H9 (cell line): ENCODE results near the gene ANKMY2. TPM values are rescaled to one million over a fixed set of nuclear protein-coding genes. Genes with fewer than 3 reads are reported as not detected.

Experiments
- DNase-seq: peaks from one replicate; pipeline ENCODE4 v3.0.0-alpha.2; 2017
- H2AFZ ChIP-seq: one replicate; pipeline ENCODE4 v1.6.1; 2013; ENCODE audit warnings: mild to moderate bottlenecking, low read length, control low read depth, moderate library complexity
- H2AK5ac ChIP-seq: 2 replicates; pipeline ENCODE4 v1.6.1; 2013; ENCODE audit warnings: low read length, control low read depth, mixed read lengths; ENCODE audit not compliant: insufficient read length
- H2BK120ac ChIP-seq: one replicate; pipeline ENCODE4 v1.6.1; 2013; ENCODE audit warnings: low read depth, mild to moderate bottlenecking, low read length, control low read depth, inconsistent platforms; ENCODE audit not compliant: poor library complexity, severe bottlenecking
- H2BK12ac ChIP-seq: 2 replicates; pipeline ENCODE4 v1.6.1; 2013; ENCODE audit warnings: low read length, control low read depth, mixed read lengths, low read depth; ENCODE audit not compliant: insufficient read length
- H2BK15ac ChIP-seq: 2 replicates; pipeline ENCODE4 v1.6.1; 2013; ENCODE audit warnings: low read depth, low read length, control low read depth
- H2BK20ac ChIP-seq: one replicate; pipeline ENCODE4 v1.6.1; 2013; ENCODE audit warnings: low read depth, mild to moderate bottlenecking, low read length, control low read depth, inconsistent platforms; ENCODE audit not compliant: poor library complexity, severe bottlenecking
- H2BK5ac ChIP-seq: 2 replicates; pipeline ENCODE4 v1.6.1; 2013; ENCODE audit warnings: low read length, control low read depth, mixed read lengths; ENCODE audit not compliant: insufficient read length
- H3K14ac ChIP-seq: 2 replicates; pipeline ENCODE4 v1.6.1; 2013; ENCODE audit warnings: low read length, control low read depth; ENCODE audit not compliant: insufficient read depth
- H3K18ac ChIP-seq: 2 replicates; pipeline ENCODE4 v1.6.1; 2013; ENCODE audit warnings: low read depth, mild to moderate bottlenecking, mixed read lengths, low read length, control low read depth; ENCODE audit not compliant: insufficient read length
- H3K23ac ChIP-seq: 2 replicates; pipeline ENCODE4 v1.6.1; 2013; ENCODE audit warnings: low read length, control low read depth, mixed read lengths, low read depth; ENCODE audit not compliant: insufficient read length
- H3K23me2 ChIP-seq: 2 replicates; pipeline ENCODE4 v1.6.1; 2013; ENCODE audit warnings: low read depth, mild to moderate bottlenecking, mixed read lengths, low read length, control low read depth; ENCODE audit not compliant: insufficient read length, poor library complexity, severe bottlenecking
- H3K27ac ChIP-seq: 2 replicates; pipeline ENCODE4 v1.5.1; 2013; ENCODE audit warnings: low read length, control low read depth, mixed read lengths, low read depth; ENCODE audit not compliant: insufficient read length
- H3K27me3 ChIP-seq: 2 replicates; pipeline ENCODE4 v1.6.1; 2013; ENCODE audit warnings: low read length, control low read depth, inconsistent platforms; ENCODE audit not compliant: insufficient read depth
- H3K4ac ChIP-seq: 2 replicates; pipeline ENCODE4 v1.6.1; 2013; ENCODE audit warnings: low read depth, mild to moderate bottlenecking, control low read depth, inconsistent platforms, low read length, moderate library complexity
- H3K4me1 ChIP-seq: 2 replicates; pipeline ENCODE4 v1.6.1; 2013; ENCODE audit warnings: low read length, control low read depth, inconsistent platforms; ENCODE audit not compliant: insufficient read depth
- H3K4me2 ChIP-seq: 2 replicates; pipeline ENCODE4 v1.6.1; 2013; ENCODE audit warnings: low read length, control low read depth, mixed read lengths; ENCODE audit not compliant: insufficient read length, insufficient read depth
- H3K56ac ChIP-seq: 2 replicates; pipeline ENCODE4 v1.6.1; 2013; ENCODE audit warnings: low read depth, mild to moderate bottlenecking, mixed read lengths, low read length, control low read depth; ENCODE audit not compliant: insufficient read length
- H3K79me1 ChIP-seq: 2 replicates; pipeline ENCODE4 v1.6.1; 2013; ENCODE audit warnings: low read depth, mild to moderate bottlenecking, moderate library complexity, low read length, control low read depth, inconsistent platforms; ENCODE audit not compliant: insufficient read depth, poor library complexity, severe bottlenecking
- H3K79me2 ChIP-seq: 2 replicates; pipeline ENCODE4 v1.6.1; 2013; ENCODE audit warnings: low read length, control low read depth, inconsistent platforms; ENCODE audit not compliant: insufficient read depth
- H3K9ac ChIP-seq: 2 replicates; pipeline ENCODE4 v1.6.1; 2013; ENCODE audit warnings: low read length, control low read depth, mixed read lengths; ENCODE audit not compliant: insufficient read length; ENCODE audit errors: extremely low read depth
- H3K9me3 ChIP-seq: one replicate; pipeline ENCODE4 v1.6.1; 2013; ENCODE audit warnings: low read depth, low read length, inconsistent platforms; ENCODE audit not compliant: control insufficient read depth
- H3T11ph ChIP-seq: one replicate; pipeline ENCODE4 v1.6.1; 2013; ENCODE audit warnings: mild to moderate bottlenecking, low read length, control low read depth, inconsistent platforms
- H4K20me1 ChIP-seq: one replicate; pipeline ENCODE4 v1.6.1; 2013; ENCODE audit not compliant: control insufficient read depth, insufficient read length, insufficient read depth
- H4K5ac ChIP-seq: 2 replicates; pipeline ENCODE4 v1.6.1; 2013; ENCODE audit warnings: low read depth, mild to moderate bottlenecking, mixed read lengths, low read length, control low read depth; ENCODE audit not compliant: insufficient read length
- H4K8ac ChIP-seq: replicated peaks from 2 replicates; pipeline ENCODE4 v1.6.1; 2013; ENCODE audit warnings: low read length, control low read depth, mixed read lengths, low read depth; ENCODE audit not compliant: insufficient read length
- H4K91ac ChIP-seq: 2 replicates; pipeline ENCODE4 v1.6.1; 2013; ENCODE audit warnings: low read depth, mild to moderate bottlenecking, moderate library complexity, mixed read lengths, low read length, control low read depth; ENCODE audit not compliant: insufficient read length
- H3K27ac Mint-ChIP-seq, 3 experiments: 2 replicates in 2 of 3; 3 replicates in 1 of 3; pipeline ENCODE4 v1.8.0; 2020 to 2021; ENCODE audit warnings: mixed read lengths in 3 of 3, mild to moderate bottlenecking in 1 of 3, moderate library complexity in 1 of 3
- H3K27me3 Mint-ChIP-seq: 2 replicates; pipeline ENCODE4 v1.8.0; 2021; ENCODE audit warnings: low read depth, mild to moderate bottlenecking, moderate library complexity, mixed read lengths
- H3K36me3 Mint-ChIP-seq, 3 experiments: 2 replicates in 2 of 3; 3 replicates in 1 of 3; pipeline ENCODE4 v1.8.0; 2020 to 2021; ENCODE audit warnings: low read depth in 3 of 3, mixed read lengths in 3 of 3; ENCODE audit not compliant: insufficient read depth in 1 of 3
- H3K4me1 Mint-ChIP-seq, 2 experiments: 2 replicates each; pipeline ENCODE4 v1.8.0; 2020; ENCODE audit warnings: mixed read lengths in 2 of 2
- H3K4me3 Mint-ChIP-seq, 2 experiments: 2 replicates in 1 of 2; 3 replicates in 1 of 2; pipeline ENCODE4 v1.8.0; 2020 to 2021; ENCODE audit warnings: mild to moderate bottlenecking in 2 of 2, mixed read lengths in 2 of 2, moderate library complexity in 1 of 2
- H3K9me3 Mint-ChIP-seq, 2 experiments: 2 replicates in 1 of 2; 3 replicates in 1 of 2; pipeline ENCODE4 v1.8.0; 2020; ENCODE audit warnings: mild to moderate bottlenecking in 2 of 2, mixed read lengths in 2 of 2, moderate library complexity in 1 of 2
- CTCF ChIP-seq: fragments of 200-600 bp; sonication (generic); conservative IDR thresholded peaks from 3 replicates; pipeline ENCODE4 v1.8.0; 2021; ENCODE audit warnings: antibody characterized with exemption, mild to moderate bottlenecking
- WGBS: extraction: QIAGEN DNeasy Blood & Tissue Kit; methylation state at CpG from one replicate; pipeline ENCODE4 v1.1.7; 2013; ENCODE audit warnings: missing lambda C conversion rate, low lambda C conversion rate, mixed read lengths; ENCODE audit not compliant: insufficient read length; ENCODE audit errors: extremely low coverage; 5-methylcytosine and 5-hydroxymethylcytosine counted together
- total RNA-seq: library from RNA; stranded (reverse); gene quantifications from 2 replicates; pipeline ENCODE4 v1.2.1, GENCODE V29; 2021

Gene ANKMY2
- total RNA-seq, 1 experiment from 2014 or later = 12.7 TPM

GRCh38 chr7:16694806-16695205 lies 49.3 kb upstream of the ANKMY2 start:
- Histone ChIP-seq H3K9me3 (no peaks in the 10 kb centered on the region), H3K4me2 (no peak overlapping the region), H3K9ac (no peak overlapping the region), H3K79me1 (no peaks in the 10 kb centered on the region), H4K20me1 (no peaks in the 10 kb centered on the region), H2AFZ (no peak overlapping the region), H3K4ac (no peak overlapping the region), H4K5ac (no peak overlapping the region), H3K27ac (no peak overlapping the region), H3K27me3 (no peaks in the 10 kb centered on the region), H3T11ph (no peak overlapping the region), H3K18ac (no peak overlapping the region), H2BK5ac (no peak overlapping the region), H2BK15ac (no peak overlapping the region), H4K91ac (no peak overlapping the region), H2BK20ac (no peak overlapping the region), H3K23ac (no peak overlapping the region), H2BK12ac (no peak overlapping the region), H3K79me2 (no peaks in the 10 kb centered on the region), H3K4me1 (no peaks in the 10 kb centered on the region), H2AK5ac (no peak overlapping the region), H3K23me2 (no peaks in the 10 kb centered on the region), H3K14ac (no peak overlapping the region), H4K8ac (no peak overlapping the region), H2BK120ac (no peak overlapping the region), H3K56ac (no peak overlapping the region)
- no peak overlapping the region for H3K4me3 Mint-ChIP-seq
- no peaks in the 10 kb centered on the region for H3K4me1 Mint-ChIP-seq
- no peaks in the 10 kb centered on the region for H3K27me3 Mint-ChIP-seq
- no CpG with 5 or more reads among the region's 6 CpGs for WGBS
- H3K36me3 Mint-ChIP-seq = peaks cover 37 to 63% (median 62%) of the 10 kb centered on the region in 3 experiments
- H3K27ac Mint-ChIP-seq = peak overlapping the region; percentile 76 to 85 (median 82); a peak in 4 of 7 replicates
- no peak for DNase-seq
- no peaks in the 10 kb centered on the region for H3K9me3 Mint-ChIP-seq
- TF ChIP-seq CTCF = no peak
